ENCODE data around the gene WDR46.
A peak's percentile ranks its signal among the peaks of the same experiment; 100 is the strongest.

The WDR46 gene

GRCh38 chr6:33252759-33253158, 36.3 kb downstream of the WDR46 start:
- DNase-seq = no peak

- DNase-seq = no peak
Measured at GRCh38 chr6:33251395-33252012, 37.5 kb downstream of the WDR46 start.

- no peak for DNase-seq
Measured at GRCh38 chr6:33250731-33251130, 38.3 kb downstream of the WDR46 start.

GRCh38 chr6:33249732-33250630, 39.1 kb downstream of the WDR46 start:
- DNase-seq = no peak

- DNase-seq = peak; percentile 98
Measured at GRCh38 chr6:33248932-33249731, 39.9 kb downstream of the WDR46 start.

GRCh38 chr6:33248643-33248931, 40.5 kb downstream of the WDR46 start:
- no peak for DNase-seq

- peak; percentile 79 for DNase-seq
Measured at GRCh38 chr6:33247977-33248642, 40.9 kb downstream of the WDR46 start.

GRCh38 chr6:33243476-33243875, 45.6 kb downstream of the WDR46 start:
- no peak for DNase-seq

- no peak for DNase-seq
Measured at GRCh38 chr6:33241968-33242367, 47.1 kb downstream of the WDR46 start.

GRCh38 chr6:33237741-33238140, 51.3 kb downstream of the WDR46 start:
- no peak for DNase-seq

- no peak for DNase-seq
Measured at GRCh38 chr6:33236852-33237251, 52.2 kb downstream of the WDR46 start.

- no peak for DNase-seq
Measured at GRCh38 chr6:33236328-33236727, 52.7 kb downstream of the WDR46 start.

- DNase-seq = peak; percentile 55
Measured at GRCh38 chr6:33235221-33235634, 53.8 kb downstream of the WDR46 start.
